GM12878 (cell line): ENCODE data around the gene DERL3. TPM values are rescaled to one million over a fixed set of nuclear protein-coding genes. Genes with fewer than 3 reads are reported as not detected.
A peak's percentile ranks its signal among the peaks of the same experiment; 100 is the strongest.

Experiments
- DPF2 ChIP-seq: fragments of 450-650 bp; IDR thresholded peaks from 2 replicates; pipeline ENCODE4 v1.6.1; 2017; ENCODE audit warnings: mild to moderate bottlenecking
- IKZF2 ChIP-seq, 2 experiments: fragments of 450-650 bp; IDR thresholded peaks; 2 replicates each; pipeline ENCODE4 v1.6.1; 2017; ENCODE audit warnings: mild to moderate bottlenecking in 2 of 2, moderate library complexity in 2 of 2
- MTA2 ChIP-seq: fragments of 450-650 bp; IDR thresholded peaks from 2 replicates; pipeline ENCODE4 v1.6.1; 2016; ENCODE audit warnings: low read depth, mild to moderate bottlenecking, moderate library complexity
- PAX5 ChIP-seq: IDR thresholded peaks from 2 replicates; pipeline ENCODE4 v1.6.1; 2011; ENCODE audit warnings: low read depth, low read length, borderline replicate concordance
- SP1 ChIP-seq: IDR thresholded peaks from one replicate; pipeline ENCODE4 v1.6.1; 2011; ENCODE audit warnings: low read depth, low read length
- SREBF1 ChIP-seq: IDR thresholded peaks from 2 replicates; pipeline ENCODE4 v1.6.1; 2012; ENCODE audit warnings: mild to moderate bottlenecking, low read length
- ZBTB33 ChIP-seq: fragments of 450-650 bp; IDR thresholded peaks from 2 replicates; pipeline ENCODE4 v1.6.1; 2017; ENCODE audit warnings: mild to moderate bottlenecking
- ZBTB4 ChIP-seq: fragments of 450-650 bp; formaldehyde crosslinking; IDR thresholded peaks from 2 replicates; pipeline ENCODE4 v1.4.0; 2022; ENCODE audit warnings: mild to moderate bottlenecking, moderate library complexity
- ZNF207 ChIP-seq: fragments of 450-650 bp; IDR thresholded peaks from 2 replicates; pipeline ENCODE4 v1.6.1; 2014; ENCODE audit warnings: antibody characterized with exemption, mild to moderate bottlenecking, borderline replicate concordance
- polyA plus RNA-seq, 11 experiments: library from polyadenylated mRNA; depleted of rRNA in 4 of 11; unstranded in 6 of 11; stranded (reverse) in 5 of 11; fragments of >200 nt; fragmentation: Nextera tagmentation in 4 of 11; fragmentation: Illumina TruSeq in 1 of 11; extraction: Ambion mirVana in 4 of 11; extraction: Trizol in 1 of 11; gene quantifications; 1 replicate in 1 of 11; 2 replicates in 10 of 11; pipeline versions ENCODE4 v1.2.1 to v1.2.3, GENCODE V29; 2011 to 2016; ENCODE audit warnings: inconsistent platforms in 2 of 11, missing spikeins in 2 of 11, low read depth in 1 of 11
- total RNA-seq, 4 experiments: library from RNA; depleted of rRNA in 3 of 4; stranded (reverse); fragments of >200 nt in 3 of 4; fragmentation: Illumina TruSeq in 1 of 4; extraction: Trizol in 1 of 4; gene quantifications; 2 replicates each; pipeline versions ENCODE4 v1.2.1 to v1.2.3, GENCODE V29; 2013 to 2021

DERL3 gene
- total and polyA plus RNA-seq, 10 of the 15 experiments (the other 5 are each of a cell fraction or from before 2014, with no cell fraction given): 4.1 to 52.4 (median 14.1) TPM

GRCh38 chr22:23786752-23787599, 51.8 kb downstream of the DERL3 start, which contains the start of gene SMARCB1 (continued):
- TF ChIP-seq ZBTB33: no peak
- peak; percentile 5 for TF ChIP-seq SP1
- TF ChIP-seq PAX5: no peak; the same call in 1 of the 2 replicates
- peak; percentile 91 for TF ChIP-seq DPF2
- no peak; the same call in 1 of the 2 replicates for TF ChIP-seq SREBF1
- TF ChIP-seq ZNF207: 0 out of 2 replicates have a peak, but pooled peaks have one; percentile 61
- TF ChIP-seq ZBTB4 (CRISPR knock-in tag): 0 out of 2 replicates have a peak, but pooled peaks have one; percentile 54
- peak; percentile 24; the same call in 1 of the 2 replicates for TF ChIP-seq MTA2
- TF ChIP-seq IKZF2 (IDR thresholded peaks at IDR 0.05): peak in 1 of 2 experiments; percentile 24; a peak in 1 of 4 replicates
